ENCODE measurements around the gene SHKBP1. TPM values are rescaled to one million over a fixed set of nuclear protein-coding genes. Genes with fewer than 3 reads are reported as not detected.

The SHKBP1 gene
- total and polyA plus RNA-seq, 2 donors from 2014 or later = 69.6 to 91.3 TPM

DNA sequence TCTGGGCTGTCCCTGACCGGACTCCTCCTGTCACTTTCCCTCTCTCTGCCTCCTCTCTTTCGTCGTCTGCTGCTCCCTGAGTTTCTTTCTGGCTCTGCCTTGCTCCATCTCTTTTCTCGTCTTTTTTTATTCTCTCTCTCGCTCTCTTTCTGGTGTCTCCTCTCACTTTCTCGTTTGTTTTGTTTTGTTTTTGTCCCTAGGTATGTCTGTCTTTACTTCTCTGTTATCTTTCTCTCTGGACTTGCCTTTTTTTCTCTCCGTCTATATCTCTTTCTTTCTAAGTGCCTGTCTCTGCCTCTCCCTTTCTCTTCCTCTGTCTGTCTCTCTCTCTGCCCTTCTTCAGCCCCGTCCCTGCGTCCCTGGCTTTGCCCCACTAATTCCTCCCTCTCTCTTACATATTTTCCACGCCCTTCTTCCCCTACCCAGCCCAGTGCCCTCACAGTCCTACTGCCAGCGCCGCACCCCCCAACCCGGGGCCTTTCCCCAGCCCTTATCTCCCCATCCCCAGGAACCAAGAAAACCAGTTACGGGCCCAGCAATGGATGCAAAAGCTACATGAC is 48.1 kb upstream of the SHKBP1 start:
- Histone ChIP-seq H3K36me3 (ENCODE audit: control insufficient read depth in 2 of 3, insufficient read depth in 3 of 3, low read length in 3 of 3) (no peaks in the 10 kb centered on the region), H3K27me3 (ENCODE audit: control insufficient read depth, insufficient read depth, low read length) (no peaks in the 10 kb centered on the region), H3K27ac (ENCODE audit: low read depth in 2 of 2, low read length in 2 of 2) (no peak overlapping the region), H3K4me1 (ENCODE audit: control insufficient read depth in 2 of 3, insufficient read depth in 2 of 3, low read depth in 1 of 3, low read length in 3 of 3) (peaks cover 0 to 15% (median 0%) of the 10 kb centered on the region in 3 donors), H3K9ac (ENCODE audit: low read length in 3 of 3) (no peak overlapping the region), H3K9me3 (ENCODE audit: control insufficient read depth in 2 of 3, insufficient read depth in 1 of 3, low read length in 3 of 3) (no peaks in the 10 kb centered on the region), H3K4me3 (ENCODE audit: low read length in 3 of 3) (no peak overlapping the region)
- intact Hi-C loops (cut with DNase I) = no loop called here
- TF ChIP-seq, protein P1, sequence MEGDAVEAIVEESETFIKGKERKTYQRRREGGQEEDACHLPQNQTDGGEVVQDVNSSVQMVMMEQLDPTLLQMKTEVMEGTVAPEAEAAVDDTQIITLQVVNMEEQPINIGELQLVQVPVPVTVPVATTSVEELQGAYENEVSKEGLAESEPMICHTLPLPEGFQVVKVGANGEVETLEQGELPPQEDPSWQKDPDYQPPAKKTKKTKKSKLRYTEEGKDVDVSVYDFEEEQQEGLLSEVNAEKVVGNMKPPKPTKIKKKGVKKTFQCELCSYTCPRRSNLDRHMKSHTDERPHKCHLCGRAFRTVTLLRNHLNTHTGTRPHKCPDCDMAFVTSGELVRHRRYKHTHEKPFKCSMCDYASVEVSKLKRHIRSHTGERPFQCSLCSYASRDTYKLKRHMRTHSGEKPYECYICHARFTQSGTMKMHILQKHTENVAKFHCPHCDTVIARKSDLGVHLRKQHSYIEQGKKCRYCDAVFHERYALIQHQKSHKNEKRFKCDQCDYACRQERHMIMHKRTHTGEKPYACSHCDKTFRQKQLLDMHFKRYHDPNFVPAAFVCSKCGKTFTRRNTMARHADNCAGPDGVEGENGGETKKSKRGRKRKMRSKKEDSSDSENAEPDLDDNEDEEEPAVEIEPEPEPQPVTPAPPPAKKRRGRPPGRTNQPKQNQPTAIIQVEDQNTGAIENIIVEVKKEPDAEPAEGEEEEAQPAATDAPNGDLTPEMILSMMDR (IDR thresholded peaks at IDR 0.05; ENCODE audit: borderline replicate concordance, extremely low read depth, insufficient read depth) = no peak
- DNase-seq (no peak), FAIRE-seq (no peak)

GRCh38 chr19:40529093-40529954 is 47.3 kb upstream of the SHKBP1 start:
- no peaks in the 10 kb centered on the region for H3K27me3 ChIP-seq (ENCODE audit: control insufficient read depth, insufficient read depth, low read length)
- H3K4me1 ChIP-seq (ENCODE audit: control insufficient read depth in 2 of 3, insufficient read depth in 2 of 3, low read depth in 1 of 3, low read length in 3 of 3) = peaks cover 0 to 15% (median 0%) of the 10 kb centered on the region in 3 donors
- peak overlapping the region in 1 of 3 donors; percentile 77 for H3K9ac ChIP-seq (ENCODE audit: low read length in 3 of 3)
- no peak for FAIRE-seq
- peak overlapping the region; percentile 35 to 77 (median 57) for H3K4me3 ChIP-seq (ENCODE audit: low read length in 3 of 3)
- peak overlapping the region in 1 of 2 donors; percentile 69 for H3K27ac ChIP-seq (ENCODE audit: low read depth in 2 of 2, low read length in 2 of 2)
- peaks cover 0 to under 1% (median 0%) of the 10 kb centered on the region in 3 donors for H3K36me3 ChIP-seq (ENCODE audit: control insufficient read depth in 2 of 3, insufficient read depth in 3 of 3, low read length in 3 of 3)
- peaks cover 0 to 5% (median 0%) of the 10 kb centered on the region in 3 donors for H3K9me3 ChIP-seq (ENCODE audit: control insufficient read depth in 2 of 3, insufficient read depth in 1 of 3, low read length in 3 of 3)
- intact Hi-C loops (cut with DNase I) = no loop called here
- TF ChIP-seq, protein P1 (IDR thresholded peaks at IDR 0.05; ENCODE audit: borderline replicate concordance, extremely low read depth, insufficient read depth) = peak; percentile 95
- DNase-seq = peak; percentile 88 to 96 (median 93)

DNA sequence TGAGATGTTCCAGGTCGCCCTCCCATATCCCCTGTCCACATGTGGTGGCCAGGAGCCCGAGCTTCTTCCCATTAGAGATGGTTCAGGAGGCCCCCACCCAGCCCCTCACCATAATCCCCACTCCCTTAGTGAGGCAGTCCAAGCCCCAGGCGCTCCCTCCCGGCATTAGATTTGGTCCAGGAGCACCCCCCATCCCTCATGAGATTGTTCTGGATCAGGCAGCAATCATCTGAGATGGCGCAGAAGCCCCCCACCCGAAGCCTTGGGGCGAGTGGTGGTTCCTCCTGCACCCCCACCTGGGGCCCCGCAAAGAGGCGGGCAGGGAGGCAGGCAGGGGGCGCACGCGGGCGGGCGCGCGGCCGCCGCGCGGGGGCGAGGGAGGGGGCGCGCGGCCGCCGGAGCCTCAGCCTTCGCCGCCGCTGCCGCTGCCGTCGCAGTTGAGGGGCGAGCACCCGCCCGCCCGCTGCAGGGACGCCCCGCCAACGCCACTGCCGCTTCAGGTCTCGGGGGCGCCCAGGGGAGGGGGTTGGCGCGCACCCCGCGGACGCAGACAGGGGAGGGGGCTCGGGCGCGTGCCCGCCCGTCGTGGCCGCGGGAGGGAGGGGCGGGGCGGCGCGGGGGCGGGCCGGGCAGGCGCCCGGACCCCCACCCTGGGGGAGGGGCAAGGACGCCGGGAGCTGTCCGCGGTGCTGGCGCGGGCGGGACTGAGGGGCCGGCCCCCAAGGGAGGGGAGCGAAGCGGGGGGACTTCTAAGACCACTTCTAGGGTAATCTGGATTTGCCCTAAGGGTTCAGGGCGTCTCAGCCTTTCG is 46.4 kb upstream of the SHKBP1 start:
- H3K9me3 ChIP-seq (ENCODE audit: control insufficient read depth in 2 of 3, insufficient read depth in 1 of 3, low read length in 3 of 3) = peaks cover 0 to 7% (median 0%) of the 10 kb centered on the region in 3 donors
- intact Hi-C loops (cut with DNase I) = no loop called here
- TF ChIP-seq, protein P1 (IDR thresholded peaks at IDR 0.05; ENCODE audit: borderline replicate concordance, extremely low read depth, insufficient read depth) = peak; percentile 13
- no peak for FAIRE-seq
- H3K27me3 ChIP-seq (ENCODE audit: control insufficient read depth, insufficient read depth, low read length) = no peaks in the 10 kb centered on the region
- peak; percentile 62 to 78 (median 67) for DNase-seq
- peaks cover 0 to 15% (median 0%) of the 10 kb centered on the region in 3 donors for H3K4me1 ChIP-seq (ENCODE audit: control insufficient read depth in 2 of 3, insufficient read depth in 2 of 3, low read depth in 1 of 3, low read length in 3 of 3)
- peak overlapping the region in 1 of 3 donors; percentile 77 for H3K4me3 ChIP-seq (ENCODE audit: low read length in 3 of 3)
- no peak overlapping the region for H3K9ac ChIP-seq (ENCODE audit: low read length in 3 of 3)
- H3K36me3 ChIP-seq (ENCODE audit: control insufficient read depth in 2 of 3, insufficient read depth in 3 of 3, low read length in 3 of 3) = peaks cover 0 to 6% (median 0%) of the 10 kb centered on the region in 3 donors
- H3K27ac ChIP-seq (ENCODE audit: low read depth in 2 of 2, low read length in 2 of 2) = no peak overlapping the region

All from kidney (tissue), 14 donors.